ENCODE results near the gene IFI16. TPM values are rescaled to one million over a fixed set of nuclear protein-coding genes. Genes with fewer than 3 reads are reported as not detected.
"Not testable (repeated sequence)": the region's sequence is repeated elsewhere in the genome, so short reads cannot be mapped to it uniquely, and the experiment has no call there.

The IFI16 gene
- total RNA-seq, 2 experiments from 2014 or later = 190 to 199 TPM

DNA sequence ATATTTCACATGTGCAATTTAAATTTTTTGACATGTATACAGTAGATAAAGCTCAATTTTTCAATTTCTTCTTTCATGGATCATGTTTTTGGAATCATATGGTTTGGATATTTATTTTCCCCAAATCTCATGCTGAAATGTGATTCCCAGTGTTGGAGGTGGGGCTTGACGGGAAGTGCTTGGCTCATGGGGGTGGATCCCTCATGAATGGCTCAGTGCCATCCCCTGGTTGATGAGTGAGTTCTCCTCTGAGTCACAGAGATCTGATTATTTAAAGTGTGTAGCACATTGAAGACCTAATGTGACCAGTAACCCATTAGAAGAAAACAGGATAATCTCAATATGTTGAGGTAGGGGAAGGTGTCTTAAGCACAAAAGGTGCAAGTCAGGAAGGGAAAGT is 9.1 kb upstream of the IFI16 start:
- no peak for ATAC-seq
- Mint-ChIP-seq H3K9me3 (no peaks in the 10 kb centered on the region), H3K4me3 (no peak overlapping the region), H3K27ac (no peak overlapping the region), H3K36me3 (ENCODE audit: low read depth) (peaks cover 6% of the 10 kb centered on the region), H3K27me3 (no peaks in the 10 kb centered on the region), H3K4me1 (ENCODE audit: low read depth) (peaks cover 32% of the 10 kb centered on the region)
- ChIA-PET POLR2A (interaction anchor here (2.0 kb wide), 1 partner anchor 9 kb away, joined by 12 read pairs; the partner anchor contains the start of gene IFI16), CTCF (interaction anchor here (1.9 kb wide), 1 partner anchor 72 kb away, joined by 4 read pairs; no protein-coding TSS in a partner anchor)
- intact Hi-C loops (cut with micrococcal nuclease) = no loop called here
- TF ChIP-seq, protein P1, sequence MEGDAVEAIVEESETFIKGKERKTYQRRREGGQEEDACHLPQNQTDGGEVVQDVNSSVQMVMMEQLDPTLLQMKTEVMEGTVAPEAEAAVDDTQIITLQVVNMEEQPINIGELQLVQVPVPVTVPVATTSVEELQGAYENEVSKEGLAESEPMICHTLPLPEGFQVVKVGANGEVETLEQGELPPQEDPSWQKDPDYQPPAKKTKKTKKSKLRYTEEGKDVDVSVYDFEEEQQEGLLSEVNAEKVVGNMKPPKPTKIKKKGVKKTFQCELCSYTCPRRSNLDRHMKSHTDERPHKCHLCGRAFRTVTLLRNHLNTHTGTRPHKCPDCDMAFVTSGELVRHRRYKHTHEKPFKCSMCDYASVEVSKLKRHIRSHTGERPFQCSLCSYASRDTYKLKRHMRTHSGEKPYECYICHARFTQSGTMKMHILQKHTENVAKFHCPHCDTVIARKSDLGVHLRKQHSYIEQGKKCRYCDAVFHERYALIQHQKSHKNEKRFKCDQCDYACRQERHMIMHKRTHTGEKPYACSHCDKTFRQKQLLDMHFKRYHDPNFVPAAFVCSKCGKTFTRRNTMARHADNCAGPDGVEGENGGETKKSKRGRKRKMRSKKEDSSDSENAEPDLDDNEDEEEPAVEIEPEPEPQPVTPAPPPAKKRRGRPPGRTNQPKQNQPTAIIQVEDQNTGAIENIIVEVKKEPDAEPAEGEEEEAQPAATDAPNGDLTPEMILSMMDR (IDR thresholded peaks at IDR 0.05) = no peak
- no peak for DNase-seq

DNA sequence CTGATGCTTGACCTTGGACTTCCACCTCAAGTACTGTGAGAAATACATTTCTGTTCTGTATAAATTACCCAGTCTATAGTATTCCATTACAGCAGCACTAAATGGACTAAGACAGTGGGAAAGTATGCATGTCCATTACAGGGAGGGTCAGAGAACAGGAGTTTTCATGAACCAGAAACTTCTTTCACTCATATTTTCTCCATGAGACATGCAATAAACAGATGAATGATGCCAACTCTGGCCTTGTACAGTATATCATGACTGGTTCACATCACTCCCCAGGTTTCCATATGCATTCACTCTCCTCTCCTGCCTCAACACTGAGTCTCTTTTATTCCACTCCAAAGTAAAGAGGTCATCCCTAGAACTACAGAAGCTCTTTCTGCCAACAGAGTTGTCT is 4.5 kb upstream of the IFI16 start:
- Mint-ChIP-seq H3K36me3 (ENCODE audit: low read depth) (peaks cover 24% of the 10 kb centered on the region), H3K9me3 (no peaks in the 10 kb centered on the region), H3K27me3 (no peaks in the 10 kb centered on the region), H3K27ac (no peak overlapping the region), H3K4me3 (no peak overlapping the region), H3K4me1 (ENCODE audit: low read depth) (peaks cover 39% of the 10 kb centered on the region)
- CTCF ChIA-PET = interaction anchor here (0.7 to 1.3 kb wide), 2 partner anchors 67 to 82 kb away, joined by 3 read pairs; no protein-coding TSS in a partner anchor
- intact Hi-C loops (cut with micrococcal nuclease) = no loop called here
- ATAC-seq (no peak), DNase-seq (no peak)
- POLR2A ChIA-PET = interaction anchor here (1.5 kb wide), 1 partner anchor 11 kb away, joined by 7 read pairs; no protein-coding TSS in a partner anchor
- TF ChIP-seq, protein P1 (IDR thresholded peaks at IDR 0.05) = no peak

- peak overlapping the region; percentile 5 for H3K27ac Mint-ChIP-seq
- no peaks in the 10 kb centered on the region for H3K9me3 Mint-ChIP-seq
- peaks cover 37% of the 10 kb centered on the region for H3K4me1 Mint-ChIP-seq (ENCODE audit: low read depth)
- intact Hi-C loops (cut with micrococcal nuclease) = no loop called here
- H3K27me3 Mint-ChIP-seq = no peaks in the 10 kb centered on the region
- H3K4me3 Mint-ChIP-seq = no peak overlapping the region
- TF ChIP-seq, protein P1 (IDR thresholded peaks at IDR 0.05) = no peak
- DNase-seq = no peak
- ChIA-PET CTCF (interaction anchor here (0.7 to 1.3 kb wide), 3 partner anchors 66 to 213 kb away, joined by 3 read pairs; no protein-coding TSS in a partner anchor), POLR2A (interaction anchor here (1.5 kb wide), 1 partner anchor 11 kb away, joined by 7 read pairs; no protein-coding TSS in a partner anchor)
- no peak for ATAC-seq
- H3K36me3 Mint-ChIP-seq (ENCODE audit: low read depth) = peaks cover 29% of the 10 kb centered on the region
Observed at GRCh38 chr1:159005676-159006075, 4.0 kb upstream of the IFI16 start.

GRCh38 chr1:159006210-159006807 is 3.4 kb upstream of the IFI16 start:
- ATAC-seq; H3K4me3 Mint-ChIP-seq; H3K27me3 Mint-ChIP-seq; DNase-seq; intact Hi-C loops (cut with micrococcal nuclease); H3K9me3 Mint-ChIP-seq: not testable (repeated sequence)
- ChIA-PET CTCF (interaction anchor here (0.7 to 1.3 kb wide), 2 partner anchors 66 to 214 kb away, joined by 3 read pairs; no protein-coding TSS in a partner anchor), POLR2A (interaction anchor here (1.5 kb wide), 1 partner anchor 10 kb away, joined by 7 read pairs; no protein-coding TSS in a partner anchor)
- H3K4me1 Mint-ChIP-seq (ENCODE audit: low read depth) = peaks cover 36% of the 10 kb centered on the region
- peak overlapping the region; percentile 5 for H3K27ac Mint-ChIP-seq
- H3K36me3 Mint-ChIP-seq (ENCODE audit: low read depth) = peaks cover 34% of the 10 kb centered on the region

DNA sequence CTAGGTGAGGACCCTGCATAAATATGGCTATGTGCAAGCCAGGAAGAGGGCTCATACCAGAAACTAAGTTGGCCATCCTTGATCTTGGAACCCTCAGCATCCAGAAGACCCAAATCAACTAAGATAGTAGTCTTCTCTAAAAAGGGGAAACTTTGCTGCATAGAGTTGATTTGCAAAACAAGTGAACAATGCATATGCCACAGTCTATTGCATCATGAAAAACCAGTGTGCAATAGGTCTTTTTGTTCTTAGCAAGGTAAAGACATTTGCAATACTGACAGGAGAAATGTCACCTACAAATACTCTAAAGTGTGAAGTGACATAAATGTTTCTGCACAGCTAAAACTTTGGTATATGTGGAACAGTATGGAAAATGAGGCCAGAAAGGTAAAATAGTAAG is 2.0 kb upstream of the IFI16 start:
- Mint-ChIP-seq H3K36me3 (ENCODE audit: low read depth) (peaks cover 45% of the 10 kb centered on the region), H3K4me3 (no peak overlapping the region), H3K27ac (peak overlapping the region; percentile 77), H3K27me3 (no peaks in the 10 kb centered on the region), H3K9me3 (no peaks in the 10 kb centered on the region), H3K4me1 (ENCODE audit: low read depth) (peaks cover 36% of the 10 kb centered on the region)
- TF ChIP-seq, protein P1 (IDR thresholded peaks at IDR 0.05) = no peak
- intact Hi-C loops (cut with micrococcal nuclease) = no loop called here
- ATAC-seq (no peak), DNase-seq (no peak)
- ChIA-PET CTCF (interaction anchor here (1.8 kb wide), 1 partner anchor 64 kb away, joined by 7 read pairs; no protein-coding TSS in a partner anchor), POLR2A (no interaction called here)

Data from activated CD8-positive, alpha-beta T cell treated with anti-CD3 and anti-CD28 coated beads for 36 hours (primary cell).